HuH-7 (cell line): ENCODE data around the gene KCNQ2.
A peak's percentile ranks its signal among the peaks of the same experiment; 100 is the strongest.

ENCODE experiments used
- DNase-seq: peaks from one replicate; pipeline ENCODE4 v3.0.0; 2011; ENCODE audit warnings: low spot score

The KCNQ2 gene

GRCh38 chr20:63501818-63502670, 29.6 kb upstream of the KCNQ2 start:
- no peak for DNase-seq

GRCh38 chr20:63500902-63501817, 28.7 kb upstream of the KCNQ2 start:
- DNase-seq, result no peak

- no peak for DNase-seq
Measured at GRCh38 chr20:63500151-63500901, 27.9 kb upstream of the KCNQ2 start.

- DNase-seq, result no peak
Measured at GRCh38 chr20:63499338-63499969, 27.0 kb upstream of the KCNQ2 start.

GRCh38 chr20:63498960-63499337, 26.5 kb upstream of the KCNQ2 start, which contains the start of gene EEF1A2:
Gene EEF1A2, minus strand, starts transcription at chr20:63499083. Its CDS starts 1,320 bp downstream, at chr20:63497763.
- DNase-seq, result peak; percentile 76

GRCh38 chr20:63497946-63498935, 25.8 kb upstream of the KCNQ2 start:
- no peak for DNase-seq

GRCh38 chr20:63497138-63497945, 24.9 kb upstream of the KCNQ2 start:
- no peak for DNase-seq

- no peak for DNase-seq
Measured at GRCh38 chr20:63496596-63497120, 24.2 kb upstream of the KCNQ2 start.

- DNase-seq, result peak; percentile 96
Measured at GRCh38 chr20:63495741-63496595, 23.5 kb upstream of the KCNQ2 start.

GRCh38 chr20:63495167-63495720, 22.8 kb upstream of the KCNQ2 start:
- DNase-seq, result no peak

- DNase-seq, result no peak
Measured at GRCh38 chr20:63494420-63495166, 22.1 kb upstream of the KCNQ2 start.

- DNase-seq, result no peak
Measured at GRCh38 chr20:63494084-63494419, 21.6 kb upstream of the KCNQ2 start.

GRCh38 chr20:63493563-63494020, 21.1 kb upstream of the KCNQ2 start:
- DNase-seq, result no peak

- DNase-seq, result no peak
Measured at GRCh38 chr20:63492982-63493381, 20.5 kb upstream of the KCNQ2 start.

GRCh38 chr20:63492518-63492917, 20.1 kb upstream of the KCNQ2 start:
- no peak for DNase-seq

GRCh38 chr20:63491635-63492230, 19.3 kb upstream of the KCNQ2 start:
- DNase-seq, result no peak

GRCh38 chr20:63491078-63491477, 18.6 kb upstream of the KCNQ2 start:
- no peak for DNase-seq
